Adrenal gland (tissue), 12 donors: ENCODE measurements around the gene INVS. TPM values are rescaled to one million over a fixed set of nuclear protein-coding genes. Genes with fewer than 3 reads are reported as not detected.

Experiments
- DNase-seq, 7 donors: peaks; one replicate each; pipeline ENCODE4 v3.0.0-alpha.2; 2019 to 2020
- H3K27ac ChIP-seq, 5 donors: fragments of 200-600 bp; sonication (generic) in 4 of 5; 1 replicate in 3 of 5; 2 replicates in 2 of 5; pipeline versions ENCODE4 v1.5.1 to v1.8.0; 2016 to 2020; ENCODE audit warnings: mild to moderate bottlenecking in 1 of 5
- H3K27me3 ChIP-seq: fragments of 200-600 bp; 2 replicates; pipeline ENCODE4 v1.8.0; 2021
- H3K36me3 ChIP-seq, 2 donors: fragments of 200-600 bp; replicated peaks in 1 of 2; 1 replicate in 1 of 2; 2 replicates in 1 of 2; pipeline versions ENCODE4 v1.5.1 to v1.8.0; 2018 to 2022
- H3K4me1 ChIP-seq, 2 donors: fragments of 200-600 bp; replicated peaks in 1 of 2; 1 replicate in 1 of 2; 2 replicates in 1 of 2; pipeline versions ENCODE4 v1.5.1 to v1.8.0; 2018 to 2021
- H3K4me3 ChIP-seq, 4 donors: fragments of 200-600 bp; sonication (generic) in 3 of 4; one replicate each; pipeline ENCODE4 v1.5.1; 2016 to 2018
- H3K9me3 ChIP-seq, 3 donors: fragments of 200-600 bp; sonication (generic) in 1 of 3; replicated peaks in 1 of 3; 1 replicate in 2 of 3; 2 replicates in 1 of 3; pipeline versions ENCODE4 v1.5.1 to v1.8.0; 2016 to 2021
- POLR2A ChIP-seq, 2 donors: fragments of 450-650 bp; IDR thresholded peaks; one replicate each; pipeline ENCODE4 v1.6.1; 2017; ENCODE audit warnings: antibody characterized with exemption in 2 of 2, mild to moderate bottlenecking in 2 of 2, moderate library complexity in 1 of 2
- WGBS, 4 donors: extraction: QIAGEN DNeasy Blood & Tissue Kit in 2 of 4; methylation state at CpG; one replicate each; pipeline versions ENCODE4 v1.1.5 to v1.1.7; 2013 to 2017; 5-methylcytosine and 5-hydroxymethylcytosine counted together
- intact Hi-C, 2 donors: fragments of 100-400 bp; cut with DNase I; formaldehyde crosslinking; loops; one replicate each; pipeline versions ENCODE4 v1.14.1 to v1.15.0; 2022 to 2023
- polyA plus RNA-seq, 3 donors: library from polyadenylated mRNA; stranded (reverse); fragments of 200-250 nt in 2 of 3; fragments of 350-450 nt in 1 of 3; fragmentation: Illumina TruSeq in 1 of 3; extraction: RNeasy Lipid Tissue Mini Kit (QIAGEN cat#74804) in 1 of 3; gene quantifications; one replicate each; pipeline ENCODE4 v1.2.3, GENCODE V29; 2013 to 2014
- total RNA-seq, 9 donors: library from RNA; depleted of rRNA in 4 of 9; stranded (reverse); fragments of >200 nt in 4 of 9; fragments of 120-200 nt in 1 of 9; fragmentation: NEBNext Ultra II Directional in 1 of 9; extraction: Animal tissue kit (Norgen Biotek cat#: 25700) in 1 of 9; gene quantifications; one replicate each; pipeline versions ENCODE4 v1.1.0 to v1.2.4, GENCODE V29; 2013 to 2023
- TF ChIP-seq, protein P1 (sequence below), 6 experiments: fragments of 450-650 bp in 4 of 6; fragments of 200-600 bp in 2 of 6; sonication (generic) in 1 of 6; IDR thresholded peaks; 1 replicate in 5 of 6; 2 replicates in 1 of 6; pipeline versions ENCODE4 v1.5.1 to v1.8.0; 2016 to 2021; ENCODE audit warnings: antibody characterized with exemption in 6 of 6, mild to moderate bottlenecking in 2 of 6, moderate library complexity in 1 of 6
- donor health status: healthy with polysubstance abuse.
- donor health status: Bipolar disorder and iron deficiency.
- donor health status: DM: yes; HTN: yes; CAD: no.
- donor health status: DM: no; HTN: no; CAD: no.
- donor health status: DM: no; HTN: no; CAD: no.
- donor health status: DM: yes; HTN: yes; CAD: no.

INVS gene
- total and polyA plus RNA-seq, 12 donors, result 6.4 to 47.7 (median 24.4) TPM

DNA sequence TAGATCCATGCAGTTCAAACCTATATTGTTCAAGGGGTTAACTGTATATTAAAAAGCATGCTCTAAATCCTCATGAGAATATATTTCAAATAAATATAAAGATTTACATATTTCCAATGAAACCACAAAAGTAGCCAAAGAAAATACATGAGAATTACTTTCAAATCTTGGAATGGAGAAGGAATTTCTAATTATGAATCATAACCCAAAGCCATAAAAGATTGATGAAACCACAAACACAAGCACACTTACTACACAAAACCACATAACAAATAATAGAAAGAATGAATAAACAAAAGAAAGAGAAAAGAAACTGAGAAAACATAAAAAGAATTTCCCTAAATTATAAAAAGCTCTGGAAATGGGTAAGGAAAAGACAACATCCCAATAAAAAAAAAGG is 16.3 kb upstream of the INVS start:
- no peak overlapping the region for H3K4me3 ChIP-seq
- H3K9me3 ChIP-seq, result no peaks in the 10 kb centered on the region
- intact Hi-C loops, result no loop called here
- no peak for DNase-seq
- no peak overlapping the region for H3K27ac ChIP-seq
- TF ChIP-seq POLR2A (IDR thresholded peaks at IDR 0.05), result no peak
- TF ChIP-seq, protein P1, sequence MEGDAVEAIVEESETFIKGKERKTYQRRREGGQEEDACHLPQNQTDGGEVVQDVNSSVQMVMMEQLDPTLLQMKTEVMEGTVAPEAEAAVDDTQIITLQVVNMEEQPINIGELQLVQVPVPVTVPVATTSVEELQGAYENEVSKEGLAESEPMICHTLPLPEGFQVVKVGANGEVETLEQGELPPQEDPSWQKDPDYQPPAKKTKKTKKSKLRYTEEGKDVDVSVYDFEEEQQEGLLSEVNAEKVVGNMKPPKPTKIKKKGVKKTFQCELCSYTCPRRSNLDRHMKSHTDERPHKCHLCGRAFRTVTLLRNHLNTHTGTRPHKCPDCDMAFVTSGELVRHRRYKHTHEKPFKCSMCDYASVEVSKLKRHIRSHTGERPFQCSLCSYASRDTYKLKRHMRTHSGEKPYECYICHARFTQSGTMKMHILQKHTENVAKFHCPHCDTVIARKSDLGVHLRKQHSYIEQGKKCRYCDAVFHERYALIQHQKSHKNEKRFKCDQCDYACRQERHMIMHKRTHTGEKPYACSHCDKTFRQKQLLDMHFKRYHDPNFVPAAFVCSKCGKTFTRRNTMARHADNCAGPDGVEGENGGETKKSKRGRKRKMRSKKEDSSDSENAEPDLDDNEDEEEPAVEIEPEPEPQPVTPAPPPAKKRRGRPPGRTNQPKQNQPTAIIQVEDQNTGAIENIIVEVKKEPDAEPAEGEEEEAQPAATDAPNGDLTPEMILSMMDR (IDR thresholded peaks at IDR 0.05), result no peak
- peaks cover 0 to 49% of the 10 kb centered on the region in 2 donors for H3K4me1 ChIP-seq
- H3K36me3 ChIP-seq, result no peaks in the 10 kb centered on the region
- H3K27me3 ChIP-seq, result no peaks in the 10 kb centered on the region

GRCh38 chr9:100083448-100084127 is 15.5 kb upstream of the INVS start:
- Histone ChIP-seq H3K9me3 (no peaks in the 10 kb centered on the region), H3K4me3 (no peak overlapping the region), H3K27ac (no peak overlapping the region), H3K4me1 (peaks cover 0 to 56% of the 10 kb centered on the region in 2 donors), H3K27me3 (no peaks in the 10 kb centered on the region), H3K36me3 (no peaks in the 10 kb centered on the region)
- whole genome bisulfite sequencing, 4 donors, result 77 to 84% (median 81%) methylated on average over 5 of the region's 5 CpGs
- DNase-seq, result no peak
- TF ChIP-seq, protein P1 (IDR thresholded peaks at IDR 0.05), result no peak
- no peak for TF ChIP-seq POLR2A (IDR thresholded peaks at IDR 0.05)
- intact Hi-C loops, result no loop called here

- Histone ChIP-seq H3K36me3 (no peaks in the 10 kb centered on the region), H3K27me3 (no peaks in the 10 kb centered on the region), H3K27ac (no peak overlapping the region), H3K4me3 (no peak overlapping the region), H3K4me1 (peaks cover 0 to 56% of the 10 kb centered on the region in 2 donors), H3K9me3 (no peaks in the 10 kb centered on the region)
- 80 to 91% (median 88%) methylated on average over 1 of the region's 1 CpG for WGBS, 4 donors
- TF ChIP-seq, protein P1 (IDR thresholded peaks at IDR 0.05), result no peak
- TF ChIP-seq POLR2A (IDR thresholded peaks at IDR 0.05), result no peak
- DNase-seq, result no peak
- intact Hi-C loops, result no loop called here
Observed at GRCh38 chr9:100084128-100084453, 15.0 kb upstream of the INVS start.

- H3K4me3 ChIP-seq, result no peak overlapping the region
- no peaks in the 10 kb centered on the region for H3K36me3 ChIP-seq
- H3K27me3 ChIP-seq, result no peaks in the 10 kb centered on the region
- 86 to 92% (median 89%) methylated on average over 5 of the region's 5 CpGs for WGBS, 4 donors
- TF ChIP-seq, protein P1 (IDR thresholded peaks at IDR 0.05), result no peak
- no peak for TF ChIP-seq POLR2A (IDR thresholded peaks at IDR 0.05)
- intact Hi-C loops, result no loop called here
- no peaks in the 10 kb centered on the region for H3K9me3 ChIP-seq
- DNase-seq, result no peak
- H3K27ac ChIP-seq, result no peak overlapping the region
- peaks cover 0 to 59% of the 10 kb centered on the region in 2 donors for H3K4me1 ChIP-seq
Observed at GRCh38 chr9:100084734-100085133, 14.3 kb upstream of the INVS start.
